Measurements from ENCODE around the gene SPATS2L.
A peak's percentile ranks its signal among the peaks of the same experiment; 100 is the strongest.

The SPATS2L gene

GRCh38 chr2:200452377-200452776, 145.9 kb downstream of the SPATS2L start:
- DNase-seq (ENCODE audit: low read depth): no peak
- no peak for TF ChIP-seq CTCF (IDR thresholded peaks at IDR 0.05; ENCODE audit: insufficient read depth, low read depth, low read length, missing control alignments)
- no peak overlapping the region for H3K4me3 ChIP-seq (ENCODE audit: low read length)

GRCh38 chr2:200453142-200453852, 146.8 kb downstream of the SPATS2L start:
- no peak for DNase-seq (ENCODE audit: low read depth)
- no peak overlapping the region for H3K4me3 ChIP-seq (ENCODE audit: low read length)
- no peak for TF ChIP-seq CTCF (IDR thresholded peaks at IDR 0.05; ENCODE audit: insufficient read depth, low read depth, low read length, missing control alignments)

GRCh38 chr2:200453853-200454534, 147.5 kb downstream of the SPATS2L start:
- no peak overlapping the region for H3K4me3 ChIP-seq (ENCODE audit: low read length)
- no peak for DNase-seq (ENCODE audit: low read depth)
- no peak for TF ChIP-seq CTCF (IDR thresholded peaks at IDR 0.05; ENCODE audit: insufficient read depth, low read depth, low read length, missing control alignments)

GRCh38 chr2:200454927-200455801, 148.7 kb downstream of the SPATS2L start:
- no peak for TF ChIP-seq CTCF (IDR thresholded peaks at IDR 0.05; ENCODE audit: insufficient read depth, low read depth, low read length, missing control alignments)
- peak; percentile 55 for DNase-seq (ENCODE audit: low read depth)
- H3K4me3 ChIP-seq (ENCODE audit: low read length): no peak overlapping the region

GRCh38 chr2:200455958-200456421, 149.5 kb downstream of the SPATS2L start:
- no peak for TF ChIP-seq CTCF (IDR thresholded peaks at IDR 0.05; ENCODE audit: insufficient read depth, low read depth, low read length, missing control alignments)
- H3K4me3 ChIP-seq (ENCODE audit: low read length): no peak overlapping the region
- DNase-seq (ENCODE audit: low read depth): no peak

- no peak overlapping the region for H3K4me3 ChIP-seq (ENCODE audit: low read length)
- DNase-seq (ENCODE audit: low read depth): no peak
- no peak for TF ChIP-seq CTCF (IDR thresholded peaks at IDR 0.05; ENCODE audit: insufficient read depth, low read depth, low read length, missing control alignments)
Measured at GRCh38 chr2:200456567-200456966, 150.1 kb downstream of the SPATS2L start.
